Activated T-cell treated with anti-CD3 and anti-CD28 coated beads for 1 hour (primary cell): Measurements from ENCODE around the gene FCER1G.

Experiments
- DNase-seq: peaks from one replicate; pipeline ENCODE4 v3.0.0-alpha.2; 2020; ENCODE audit warnings: low read depth

The FCER1G gene

GRCh38 chr1:161188381-161188780 is 26.7 kb upstream of the FCER1G start:
- no peak for DNase-seq

GRCh38 chr1:161189036-161189435 is 26.1 kb upstream of the FCER1G start:
- DNase-seq = no peak

GRCh38 chr1:161190962-161191521 is 24.1 kb upstream of the FCER1G start:
- no peak for DNase-seq

GRCh38 chr1:161191971-161192370 is 23.1 kb upstream of the FCER1G start:
- no peak for DNase-seq

GRCh38 chr1:161192476-161193465 is 22.3 kb upstream of the FCER1G start:
- DNase-seq = peak; percentile 56

- no peak for DNase-seq
Measured at GRCh38 chr1:161193561-161194235, 21.4 kb upstream of the FCER1G start.

- DNase-seq = no peak
Measured at GRCh38 chr1:161195171-161195570, 19.9 kb upstream of the FCER1G start.

- DNase-seq = no peak
Measured at GRCh38 chr1:161196111-161196510, 19.0 kb upstream of the FCER1G start.

- DNase-seq = no peak
Measured at GRCh38 chr1:161196521-161197451, 18.3 kb upstream of the FCER1G start.

- no peak for DNase-seq
Measured at GRCh38 chr1:161197560-161198193, 17.4 kb upstream of the FCER1G start.

GRCh38 chr1:161198194-161198896 is 16.8 kb upstream of the FCER1G start:
- DNase-seq = no peak

GRCh38 chr1:161198897-161199431 is 16.1 kb upstream of the FCER1G start, which contains the start of gene ADAMTS4:
Gene ADAMTS4, minus strand, starts transcription at chr1:161199054. Its CDS starts 427 bp downstream, at chr1:161198627.
- DNase-seq = no peak

- DNase-seq = no peak
Measured at GRCh38 chr1:161199506-161200139, 15.5 kb upstream of the FCER1G start.

- DNase-seq = no peak
Measured at GRCh38 chr1:161200421-161200991, 14.6 kb upstream of the FCER1G start.

- no peak for DNase-seq
Measured at GRCh38 chr1:161200992-161201835, 13.9 kb upstream of the FCER1G start.

- DNase-seq = peak; percentile 88
Measured at GRCh38 chr1:161201836-161202712, 13.0 kb upstream of the FCER1G start, which contains the start of gene NDUFS2. Gene NDUFS2, plus strand, starts transcription at chr1:161202367. Its CDS starts 19 bp downstream, at chr1:161202386.
